Astrocyte (in vitro differentiated cells and primary cell): ENCODE results near the gene PRDM12. TPM values are rescaled to one million over a fixed set of nuclear protein-coding genes. Genes with fewer than 3 reads are reported as not detected.

Source experiments
- DNase-seq: peaks from one replicate; pipeline ENCODE4 v3.0.0-alpha.2; 2010; ENCODE audit warnings: low read depth
- FAIRE-seq: peaks from 2 replicates; lab custom pipeline; 2011; peaks lifted over from hg19 to GRCh38; lab: Jason Lieb, UNC
- H2AFZ ChIP-seq: 2 replicates; pipeline ENCODE4 v1.6.0; 2012; ENCODE audit warnings: low read depth, low read length, inconsistent platforms
- H3K27ac ChIP-seq: 2 replicates; pipeline ENCODE4 v1.5.1; 2011; ENCODE audit warnings: low read depth, low read length, inconsistent platforms
- H3K27me3 ChIP-seq: 2 replicates; pipeline ENCODE4 v1.6.0; 2011; ENCODE audit warnings: low read length, inconsistent platforms; ENCODE audit not compliant: insufficient read depth
- H3K36me3 ChIP-seq: 2 replicates; pipeline ENCODE4 v1.5.1; 2011; ENCODE audit warnings: low read length, inconsistent platforms; ENCODE audit not compliant: insufficient read depth
- H3K4me1 ChIP-seq: 2 replicates; pipeline ENCODE4 v1.5.1; 2011; ENCODE audit warnings: low read length, inconsistent platforms; ENCODE audit not compliant: insufficient read depth
- H3K4me2 ChIP-seq: 2 replicates; pipeline ENCODE4 v1.6.0; 2012; ENCODE audit warnings: low read length, inconsistent platforms
- H3K4me3 ChIP-seq: 2 replicates; pipeline ENCODE4 v1.5.1; 2011; ENCODE audit warnings: low read depth, mild to moderate bottlenecking, low read length, inconsistent platforms; ENCODE audit not compliant: insufficient read depth
- H3K79me2 ChIP-seq: 2 replicates; pipeline ENCODE4 v1.6.0; 2012; ENCODE audit warnings: mild to moderate bottlenecking, low read length, inconsistent platforms; ENCODE audit not compliant: insufficient read depth
- H3K9ac ChIP-seq: 2 replicates; pipeline ENCODE4 v1.6.0; 2012; ENCODE audit warnings: mild to moderate bottlenecking, low read length, inconsistent platforms
- H3K9me3 ChIP-seq: 2 replicates; pipeline ENCODE4 v1.5.1; 2012; ENCODE audit warnings: low read depth, mild to moderate bottlenecking, low read length, inconsistent platforms; ENCODE audit not compliant: insufficient read depth
- H4K20me1 ChIP-seq: 2 replicates; pipeline ENCODE4 v1.6.0; 2012; ENCODE audit warnings: low read length, inconsistent platforms; ENCODE audit not compliant: insufficient read depth
- H3K27ac Mint-ChIP-seq: one replicate; pipeline ENCODE4 v1.8.0; 2021; ENCODE audit warnings: mild to moderate bottlenecking, mixed read lengths; ENCODE audit not compliant: unreplicated experiment
- H3K27me3 Mint-ChIP-seq: one replicate; pipeline ENCODE4 v1.8.0; 2021; ENCODE audit warnings: low read depth, mixed read lengths; ENCODE audit not compliant: unreplicated experiment
- H3K36me3 Mint-ChIP-seq: one replicate; pipeline ENCODE4 v1.8.0; 2021; ENCODE audit warnings: low read depth, mixed read lengths; ENCODE audit not compliant: unreplicated experiment
- H3K4me1 Mint-ChIP-seq: one replicate; pipeline ENCODE4 v1.8.0; 2021; ENCODE audit warnings: low read depth, mixed read lengths; ENCODE audit not compliant: unreplicated experiment
- H3K4me3 Mint-ChIP-seq: one replicate; pipeline ENCODE4 v1.8.0; 2021; ENCODE audit warnings: mild to moderate bottlenecking, moderate library complexity, mixed read lengths; ENCODE audit not compliant: unreplicated experiment
- H3K9me3 Mint-ChIP-seq: one replicate; pipeline ENCODE4 v1.8.0; 2021; ENCODE audit warnings: mild to moderate bottlenecking, mixed read lengths; ENCODE audit not compliant: unreplicated experiment
- CTCF ChIP-seq: IDR thresholded peaks from 2 replicates; pipeline ENCODE4 v1.5.1; 2011; ENCODE audit warnings: low read depth, mild to moderate bottlenecking, inconsistent platforms, low read length, moderate library complexity; ENCODE audit not compliant: insufficient read depth
- EZH2 ChIP-seq: IDR thresholded peaks from 2 replicates; pipeline ENCODE4 v1.6.1; 2012; ENCODE audit warnings: mild to moderate bottlenecking, low read length, inconsistent platforms; ENCODE audit not compliant: insufficient read depth
- total RNA-seq: library from RNA; stranded (reverse); gene quantifications from 2 replicates; pipeline ENCODE4 v1.2.1, GENCODE V29; 2021

PRDM12 gene
- total RNA-seq, 1 donor from 2014 or later: 0.23 TPM

- no peak overlapping the region for H2AFZ ChIP-seq
- no peak overlapping the region for H3K9ac ChIP-seq
- no peaks in the 10 kb centered on the region for H3K79me2 ChIP-seq
- no peaks in the 10 kb centered on the region for H3K27me3 ChIP-seq
- H3K9me3 ChIP-seq: no peaks in the 10 kb centered on the region
- no peak overlapping the region for H3K4me3 Mint-ChIP-seq
- H3K36me3 Mint-ChIP-seq: peaks cover 11% of the 10 kb centered on the region
- TF ChIP-seq EZH2 (no peak), CTCF (no peak)
- FAIRE-seq: no peak
- H3K4me1 Mint-ChIP-seq: no peaks in the 10 kb centered on the region
- no peak overlapping the region for H3K27ac ChIP-seq
- no peak overlapping the region for H3K4me3 ChIP-seq
- no peaks in the 10 kb centered on the region for H3K4me1 ChIP-seq
- no peak overlapping the region for H3K27ac Mint-ChIP-seq
- peaks cover 9% of the 10 kb centered on the region for H3K36me3 ChIP-seq
- no peak overlapping the region for H3K4me2 ChIP-seq
- no peaks in the 10 kb centered on the region for H3K27me3 Mint-ChIP-seq
- peaks cover 4% of the 10 kb centered on the region for H4K20me1 ChIP-seq
- peaks cover 1% of the 10 kb centered on the region for H3K9me3 Mint-ChIP-seq
- DNase-seq: no peak
These were observed 25.1 kb upstream of the PRDM12 start for GRCh38 chr9:130639124-130639765.

GRCh38 chr9:130639866-130640555 lies 24.4 kb upstream of the PRDM12 start:
- no peak overlapping the region for H3K4me2 ChIP-seq
- peaks cover 3% of the 10 kb centered on the region for H4K20me1 ChIP-seq
- H3K9ac ChIP-seq: no peak overlapping the region
- Mint-ChIP-seq H3K4me3 (no peak overlapping the region), H3K9me3 (peaks cover 1% of the 10 kb centered on the region), H3K27me3 (no peaks in the 10 kb centered on the region), H3K27ac (no peak overlapping the region), H3K4me1 (no peaks in the 10 kb centered on the region), H3K36me3 (peaks cover 7% of the 10 kb centered on the region)
- no peaks in the 10 kb centered on the region for H3K27me3 ChIP-seq
- H3K27ac ChIP-seq: no peak overlapping the region
- FAIRE-seq: no peak
- H2AFZ ChIP-seq: no peak overlapping the region
- H3K4me3 ChIP-seq: no peak overlapping the region
- no peaks in the 10 kb centered on the region for H3K9me3 ChIP-seq
- no peak for DNase-seq
- no peaks in the 10 kb centered on the region for H3K79me2 ChIP-seq
- H3K36me3 ChIP-seq: peaks cover 9% of the 10 kb centered on the region
- TF ChIP-seq CTCF (no peak), EZH2 (no peak)
- no peaks in the 10 kb centered on the region for H3K4me1 ChIP-seq

- Histone ChIP-seq H3K9me3 (no peaks in the 10 kb centered on the region), H3K9ac (no peak overlapping the region), H3K27me3 (no peaks in the 10 kb centered on the region), H2AFZ (no peak overlapping the region), H3K4me3 (no peak overlapping the region), H3K79me2 (no peaks in the 10 kb centered on the region), H3K27ac (no peak overlapping the region), H3K4me1 (no peaks in the 10 kb centered on the region), H4K20me1 (no peaks in the 10 kb centered on the region), H3K36me3 (peaks cover 7% of the 10 kb centered on the region), H3K4me2 (no peak overlapping the region)
- Mint-ChIP-seq H3K36me3 (peaks cover 6% of the 10 kb centered on the region), H3K4me3 (no peak overlapping the region), H3K27me3 (no peaks in the 10 kb centered on the region), H3K27ac (no peak overlapping the region), H3K9me3 (peaks cover 1% of the 10 kb centered on the region), H3K4me1 (no peaks in the 10 kb centered on the region)
- DNase-seq: no peak
- FAIRE-seq: no peak
- no peak for TF ChIP-seq EZH2
- no peak for TF ChIP-seq CTCF
These were observed 23.7 kb upstream of the PRDM12 start for GRCh38 chr9:130640681-130641080.
